GM18526 (cell line): ENCODE results near the gene B4GALT1.

ENCODE experiments used
- POLR2A ChIP-seq: IDR thresholded peaks from 3 replicates; pipeline ENCODE4 v1.6.1; 2011; ENCODE audit not compliant: insufficient read length; ENCODE audit errors: extremely low read depth

The B4GALT1 gene

DNA sequence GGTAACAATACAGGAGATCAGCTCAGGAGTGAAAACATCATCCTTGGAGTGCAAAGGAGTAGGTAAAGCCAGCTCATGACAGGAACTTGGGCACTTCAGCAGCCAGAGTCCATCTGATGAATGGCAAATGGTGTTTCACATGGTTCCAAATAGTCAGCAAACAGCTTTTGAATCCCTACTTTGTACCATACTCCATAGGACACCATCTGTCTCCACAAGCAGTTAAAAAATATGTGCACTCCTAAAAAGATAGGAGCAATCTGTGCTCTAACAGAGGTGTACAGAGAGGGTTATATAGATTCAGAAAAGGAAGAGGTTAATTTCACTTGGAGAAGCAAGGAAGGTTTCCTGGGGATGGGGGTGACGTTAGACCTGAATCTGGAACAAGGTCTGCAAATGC is 21.6 kb upstream of the B4GALT1 start:
- no peak for TF ChIP-seq POLR2A

DNA sequence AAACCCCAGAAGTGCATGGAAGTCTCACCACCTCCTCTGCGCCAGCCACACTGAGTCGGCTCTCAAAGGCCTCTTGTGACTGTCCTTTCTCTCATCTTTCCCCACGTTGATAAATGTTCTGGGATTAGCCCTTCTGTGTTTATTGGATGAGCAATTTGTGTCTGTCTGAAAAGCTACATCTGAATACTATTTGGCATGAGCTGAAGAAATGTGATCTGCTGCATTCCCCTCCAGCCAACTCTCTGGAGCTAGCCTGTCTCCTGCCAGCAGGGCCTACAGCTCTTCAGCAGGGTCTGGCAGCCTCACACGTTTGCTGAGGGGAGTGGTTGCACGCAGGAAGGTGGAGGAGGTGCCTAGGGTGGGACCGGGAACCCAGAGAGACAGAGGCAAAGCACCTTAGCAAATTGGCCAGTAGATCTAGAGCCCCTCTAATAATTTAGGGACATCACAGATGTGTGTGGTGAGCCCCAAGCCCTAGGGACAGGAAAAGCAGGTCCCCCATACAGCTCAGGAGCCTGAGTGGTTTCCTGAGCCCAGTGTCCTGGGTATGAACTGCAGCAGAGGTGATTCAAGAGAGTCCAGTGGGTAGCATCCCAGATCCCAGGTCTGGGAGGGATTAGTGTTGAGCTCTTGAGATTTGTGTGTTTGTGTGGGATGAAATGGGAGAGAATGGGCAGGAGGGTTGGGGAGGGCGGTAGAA is 20.5 kb upstream of the B4GALT1 start:
- TF ChIP-seq POLR2A, result no peak

DNA sequence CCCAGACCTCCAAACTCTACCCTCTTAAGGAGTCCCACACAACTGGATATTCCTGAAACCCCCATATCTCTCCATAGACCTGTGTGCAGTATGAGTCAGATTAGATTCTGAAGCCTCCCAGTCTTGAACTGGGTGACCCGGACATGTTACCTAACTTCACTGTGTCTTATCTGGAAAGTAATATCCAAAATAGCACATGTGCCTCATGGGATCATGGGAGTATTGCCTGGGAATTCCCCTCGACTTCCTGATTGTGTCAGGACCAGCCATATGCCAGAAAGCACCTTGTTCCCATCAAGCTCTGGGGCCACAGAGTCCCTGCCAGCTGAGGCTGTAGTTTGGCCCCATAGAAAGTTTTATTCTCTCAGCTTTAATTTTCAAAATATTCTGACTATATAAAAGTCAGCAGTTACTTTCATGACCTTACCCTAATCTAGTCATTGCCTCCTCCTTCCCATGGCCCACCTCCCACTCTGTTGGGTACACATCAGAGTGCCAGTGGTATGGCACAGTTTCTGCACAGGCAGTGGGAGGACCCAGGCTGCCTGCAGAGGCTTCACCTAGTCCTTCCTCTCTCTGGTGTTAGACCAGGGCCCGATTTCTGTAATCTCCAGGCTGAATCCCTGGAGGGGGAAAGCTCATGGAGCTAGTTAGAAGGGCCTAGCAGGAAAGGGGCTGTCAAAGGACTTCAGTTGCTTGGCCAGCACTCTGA is 19.5 kb upstream of the B4GALT1 start:
- no peak for TF ChIP-seq POLR2A

DNA sequence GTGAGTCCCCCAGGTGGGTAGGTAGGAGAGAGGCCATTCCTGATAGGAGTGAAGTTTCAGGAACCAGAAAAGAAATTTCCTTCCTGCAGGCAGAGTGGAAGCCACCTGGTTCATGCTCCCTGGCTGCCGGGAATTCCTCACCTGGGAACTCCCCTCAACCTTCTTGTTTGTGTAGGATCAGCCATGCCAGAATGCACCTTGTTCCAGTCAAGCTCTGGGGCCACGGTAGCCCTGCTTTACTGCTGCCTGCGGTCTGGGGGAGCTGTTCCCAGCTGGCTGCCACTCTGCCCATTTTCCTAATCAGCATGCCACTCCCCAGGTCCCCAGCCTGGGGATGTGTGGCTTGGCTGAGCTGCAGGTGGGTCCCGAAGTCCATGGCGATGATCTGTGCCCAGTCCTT is 18.7 kb upstream of the B4GALT1 start:
- TF ChIP-seq POLR2A, result no peak

DNA sequence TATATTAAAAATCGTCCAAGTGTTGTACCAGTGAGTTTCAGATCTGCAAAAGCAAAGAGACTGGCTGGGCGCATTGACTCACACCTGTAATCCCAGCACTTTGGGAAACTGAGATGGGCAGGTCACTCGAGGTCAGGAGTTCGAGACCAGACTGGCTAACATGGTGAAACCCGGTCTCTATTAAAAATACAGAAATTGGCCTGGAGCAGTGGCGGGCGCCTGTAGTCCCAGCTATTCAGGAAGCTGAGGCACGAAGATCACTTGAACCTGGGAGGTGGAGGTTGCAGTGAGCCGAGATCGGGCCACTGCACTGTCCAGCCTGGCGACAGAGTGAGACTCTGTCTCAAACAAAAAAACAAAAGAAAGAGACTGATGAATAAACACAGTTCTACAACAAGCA is 18.3 kb upstream of the B4GALT1 start:
- TF ChIP-seq POLR2A, result no peak

DNA sequence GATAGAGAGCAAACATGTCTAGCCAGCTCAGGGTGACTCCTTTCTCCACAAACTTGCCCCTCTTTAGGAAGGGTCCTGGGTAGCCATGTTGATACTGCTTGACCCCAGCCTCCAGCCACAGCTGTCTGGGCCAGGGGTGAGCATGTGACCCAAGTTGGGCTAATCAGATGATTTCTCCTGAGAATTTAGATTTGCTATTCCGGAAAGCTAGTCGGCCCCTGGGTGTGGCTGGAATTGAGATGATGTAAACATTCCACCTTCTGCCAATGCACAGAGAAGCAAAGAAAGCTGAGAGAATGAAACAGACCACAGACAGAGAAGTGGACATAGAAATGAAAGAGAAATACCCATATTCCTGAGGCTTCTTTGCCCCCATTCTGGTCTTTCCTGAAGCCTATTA is 17.8 kb upstream of the B4GALT1 start:
- TF ChIP-seq POLR2A, result no peak

DNA sequence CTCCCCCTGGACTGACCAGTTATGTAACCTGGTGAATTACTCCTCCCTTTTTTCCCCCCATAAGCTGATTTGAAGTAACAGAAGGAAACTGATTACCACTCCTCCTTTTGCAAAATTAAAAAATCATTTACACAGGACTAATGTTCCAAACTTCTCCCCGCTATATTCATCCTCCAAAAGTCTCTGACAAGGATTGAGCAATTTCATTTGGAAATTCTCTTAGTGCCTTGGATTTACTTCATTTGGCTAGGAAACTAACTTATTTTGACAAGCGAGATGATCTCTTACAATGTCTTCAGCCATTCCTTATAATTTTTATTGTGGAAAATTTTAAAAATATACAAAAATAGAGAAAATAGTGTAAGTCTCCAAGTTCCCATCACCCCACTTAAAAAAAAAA is 15.4 kb upstream of the B4GALT1 start:
- TF ChIP-seq POLR2A, result no peak

DNA sequence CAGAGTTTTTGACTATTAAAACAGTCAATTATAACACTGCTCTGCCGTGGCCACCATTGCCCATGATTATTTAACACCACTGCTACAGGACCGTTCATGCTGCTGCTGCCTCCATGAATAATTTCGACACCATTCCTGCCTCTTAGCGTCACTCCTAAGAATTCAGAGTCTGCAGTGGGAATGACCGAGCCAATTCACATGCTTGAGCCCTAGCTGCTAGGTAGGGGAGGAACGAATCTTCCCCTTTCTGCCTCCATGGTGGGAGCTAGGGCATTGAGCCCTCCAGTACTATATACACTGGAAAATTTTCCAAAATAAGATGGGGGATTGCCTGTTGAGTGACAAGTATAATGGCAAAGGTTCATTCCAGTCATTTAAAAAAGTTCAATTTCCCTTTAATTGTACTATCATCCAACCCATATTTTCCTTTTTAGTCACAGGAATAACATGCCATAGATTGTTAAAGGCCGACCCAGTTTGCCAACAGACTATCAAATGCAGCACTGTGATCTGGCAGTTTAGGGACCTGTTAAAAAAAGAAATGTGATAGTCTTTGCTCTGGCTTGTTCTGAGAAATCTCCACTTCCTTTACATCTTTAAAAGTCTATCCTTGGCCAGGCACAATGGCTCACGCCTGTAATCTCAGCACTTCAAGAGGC is 13.5 kb upstream of the B4GALT1 start:
- no peak for TF ChIP-seq POLR2A

DNA sequence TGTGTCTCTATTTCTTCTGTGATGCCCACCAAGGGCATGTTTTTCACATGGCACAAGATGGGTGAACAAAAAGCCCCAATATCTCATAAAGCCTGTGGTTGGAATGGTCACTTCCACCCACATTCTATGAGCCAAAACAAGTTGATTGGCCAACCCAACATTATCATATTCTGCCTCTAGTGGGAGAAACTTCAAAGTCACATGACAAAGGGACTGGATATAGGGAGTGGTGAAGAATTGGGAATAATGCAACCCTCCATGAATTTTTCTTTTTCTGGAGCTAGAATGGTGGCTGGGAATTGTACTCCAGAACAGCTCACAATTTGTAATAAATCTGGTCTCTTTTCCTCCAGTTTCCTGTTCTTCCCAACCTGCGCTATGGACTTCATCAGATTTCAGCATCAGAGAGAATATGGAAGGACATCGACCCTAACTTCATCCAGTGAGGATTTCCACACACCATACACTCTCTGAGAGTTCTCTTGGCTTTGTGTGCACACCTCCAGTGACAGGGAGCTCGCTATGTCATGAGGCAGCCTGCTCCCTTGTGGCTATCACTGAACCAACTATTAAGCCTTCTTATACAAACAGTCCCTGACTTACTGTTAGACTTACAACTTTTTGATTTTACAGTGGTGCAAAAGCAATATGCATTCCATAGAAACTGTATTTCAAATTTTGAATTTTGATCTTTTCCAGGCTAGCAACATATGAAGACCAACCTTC is 12.0 kb upstream of the B4GALT1 start:
- TF ChIP-seq POLR2A, result no peak

DNA sequence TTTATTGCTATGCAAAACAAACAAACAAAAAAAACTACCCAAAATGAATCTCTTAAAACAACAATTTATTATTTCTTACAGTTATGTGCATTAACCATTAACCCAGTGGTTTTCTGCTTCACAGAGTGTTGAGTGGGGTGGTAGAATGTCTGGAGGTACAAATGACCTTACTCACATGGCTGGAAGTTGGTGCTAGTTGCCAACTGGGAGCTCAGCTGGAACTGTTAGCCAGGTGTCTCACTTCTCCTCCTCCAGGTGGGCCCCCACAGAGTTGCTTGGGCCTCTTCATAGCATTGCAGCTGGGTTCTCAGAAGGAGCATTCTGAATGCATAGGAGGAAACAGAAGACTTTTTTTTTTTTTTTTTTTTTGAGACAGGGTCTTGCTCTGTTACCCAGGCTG is 10.5 kb upstream of the B4GALT1 start:
- TF ChIP-seq POLR2A, result no peak

DNA sequence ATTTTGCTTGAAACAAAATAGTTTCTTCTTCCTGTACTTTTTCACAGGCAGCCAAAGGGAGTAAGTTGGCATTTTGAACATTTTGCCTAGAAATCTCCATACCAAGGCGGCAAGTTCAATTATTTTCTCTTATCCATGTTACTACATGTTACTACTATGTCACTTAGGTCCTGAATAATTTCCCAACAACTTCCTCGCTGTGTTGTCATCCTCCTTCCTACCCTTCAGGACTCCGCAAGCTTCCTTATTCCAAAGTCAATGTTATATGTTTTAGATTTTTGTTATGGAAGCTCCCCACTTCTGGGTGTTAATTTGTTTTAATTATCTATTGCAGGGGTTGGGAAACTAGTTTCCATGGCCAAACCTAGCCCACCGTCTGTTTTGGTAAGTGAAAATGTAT is 9.9 kb upstream of the B4GALT1 start:
- no peak for TF ChIP-seq POLR2A

DNA sequence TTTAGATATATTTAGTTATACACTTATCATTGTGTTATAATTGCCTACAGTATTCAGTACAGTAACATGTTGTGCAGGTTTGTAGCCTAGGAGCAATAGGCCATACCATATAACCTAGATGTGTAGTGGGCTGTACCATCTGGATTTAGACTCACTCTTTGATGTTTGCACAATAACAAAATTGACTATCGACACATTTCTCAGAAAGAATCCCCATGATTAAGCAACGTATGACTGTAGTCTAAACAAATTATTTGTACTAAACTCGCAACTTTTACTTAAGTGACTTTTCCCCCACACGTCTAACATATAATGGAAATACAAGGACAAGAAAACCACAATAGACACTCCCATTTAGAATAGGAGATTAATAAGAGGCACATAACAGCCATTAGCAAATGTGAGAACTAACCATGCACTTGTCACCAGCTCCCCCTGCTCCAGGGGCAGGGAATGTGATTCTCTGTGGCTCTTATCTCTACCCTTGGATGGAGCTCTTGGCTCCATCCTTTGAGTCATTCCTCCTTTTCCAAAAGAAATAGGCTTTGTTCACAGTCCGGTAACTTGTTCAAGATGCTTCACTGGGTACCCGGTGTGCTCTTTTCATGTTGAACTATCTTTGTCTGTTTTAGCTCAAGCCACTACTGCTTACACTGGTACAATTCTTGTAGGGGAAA is 8.7 kb upstream of the B4GALT1 start:
- TF ChIP-seq POLR2A, result no peak

DNA sequence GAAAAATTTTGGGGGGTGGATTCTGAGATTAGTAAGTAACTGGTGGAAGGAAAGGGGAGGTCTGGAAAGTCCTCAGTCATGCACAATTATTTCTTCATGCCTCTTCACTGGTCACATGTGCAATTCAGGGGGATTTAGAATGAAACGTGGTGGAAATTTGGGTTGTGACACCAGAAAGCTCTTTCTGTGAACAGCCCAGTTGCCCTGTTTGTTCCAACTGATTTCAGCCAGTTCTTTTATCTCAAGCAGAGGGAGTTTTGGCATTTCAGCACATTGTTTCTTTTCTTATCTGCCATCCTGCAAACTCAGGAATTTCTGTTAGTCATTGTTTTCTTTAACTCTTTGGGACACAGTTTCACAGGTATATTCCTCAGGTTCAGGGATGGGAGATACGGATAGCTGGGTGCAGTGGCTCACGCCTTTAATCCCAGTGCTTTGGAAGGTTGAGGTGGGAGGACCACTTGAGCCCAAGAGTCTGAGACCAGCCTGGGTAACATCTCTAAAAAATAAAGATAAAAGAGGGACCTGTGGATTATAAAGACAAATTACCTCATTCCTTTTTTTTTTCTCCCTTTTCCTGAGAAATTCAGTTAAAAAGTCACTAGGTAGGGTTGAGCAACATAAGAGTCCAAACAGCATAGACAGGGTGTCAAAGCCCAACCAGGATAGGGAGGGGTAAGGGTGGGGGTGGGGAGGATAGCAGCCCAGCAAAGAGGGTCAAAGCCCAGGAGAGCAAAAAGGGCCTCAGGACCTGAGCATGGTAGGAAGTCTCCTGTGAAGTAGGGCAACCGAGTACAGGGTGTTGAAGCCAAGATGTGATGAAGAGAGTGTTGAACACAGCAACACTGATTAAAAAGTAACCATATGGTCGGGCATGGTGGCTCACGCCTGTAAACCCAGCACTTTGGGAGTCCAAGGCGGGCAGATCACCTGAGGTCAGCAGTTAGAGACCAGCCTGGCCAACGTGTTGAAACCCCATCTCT is 5.4 kb upstream of the B4GALT1 start:
- no peak for TF ChIP-seq POLR2A
